IMR-90 (cell line): ENCODE data around the gene ZW10.

Source experiments
- BHLHE40 ChIP-seq: fragments of 150-350 bp; IDR thresholded peaks from 2 replicates; pipeline ENCODE4 v1.6.1; 2016; ENCODE audit warnings: mild to moderate bottlenecking, low read depth, low read length
- CEBPB ChIP-seq: IDR thresholded peaks from 2 replicates; pipeline ENCODE4 v1.6.1; 2012; ENCODE audit warnings: low read depth, low read length, improper control_type of control experiment
- CTCF ChIP-seq: conservative IDR thresholded peaks from 2 replicates; pipeline ENCODE4 v1.5.1; 2012; ENCODE audit warnings: mild to moderate bottlenecking, low read depth, low read length, improper control_type of control experiment
- MAFK ChIP-seq: IDR thresholded peaks from 2 replicates; pipeline ENCODE4 v1.6.1; 2012; ENCODE audit warnings: low read depth, low read length, improper control_type of control experiment
- MAZ ChIP-seq: IDR thresholded peaks from 2 replicates; pipeline ENCODE4 v1.6.1; 2012; ENCODE audit warnings: low read depth, mild to moderate bottlenecking, low read length, improper control_type of control experiment, moderate library complexity, borderline replicate concordance
- MXI1 ChIP-seq: IDR thresholded peaks from 2 replicates; pipeline ENCODE4 v1.6.1; 2012; ENCODE audit warnings: low read depth, mild to moderate bottlenecking, low read length, moderate library complexity, borderline replicate concordance
- POLR2A ChIP-seq: IDR thresholded peaks from 2 replicates; pipeline ENCODE4 v1.6.1; 2012; ENCODE audit warnings: mild to moderate bottlenecking, low read depth, low read length
- RAD21 ChIP-seq: IDR thresholded peaks from 2 replicates; pipeline ENCODE4 v1.6.1; 2012; ENCODE audit warnings: low read length, improper control_type of control experiment
- RCOR1 ChIP-seq: IDR thresholded peaks from 2 replicates; pipeline ENCODE4 v1.6.1; 2012; ENCODE audit warnings: mild to moderate bottlenecking, low read length, improper control_type of control experiment; ENCODE audit not compliant: insufficient replicate concordance
- RFX5 ChIP-seq: IDR thresholded peaks from 2 replicates; pipeline ENCODE4 v1.8.0; 2012; ENCODE audit warnings: low read depth, mild to moderate bottlenecking, low read length, moderate library complexity
- SMC3 ChIP-seq: fragments of 150-350 bp; IDR thresholded peaks from 2 replicates; pipeline ENCODE4 v1.6.1; 2016; ENCODE audit warnings: low read depth, mild to moderate bottlenecking, antibody characterized with exemption, low read length, moderate library complexity
- TF ChIP-seq, protein P1 (sequence below): fragments of 150-350 bp; IDR thresholded peaks from 2 replicates; pipeline ENCODE4 v1.6.1; 2016; ENCODE audit warnings: low read depth, mild to moderate bottlenecking, low read length, moderate library complexity, borderline replicate concordance

DNA sequence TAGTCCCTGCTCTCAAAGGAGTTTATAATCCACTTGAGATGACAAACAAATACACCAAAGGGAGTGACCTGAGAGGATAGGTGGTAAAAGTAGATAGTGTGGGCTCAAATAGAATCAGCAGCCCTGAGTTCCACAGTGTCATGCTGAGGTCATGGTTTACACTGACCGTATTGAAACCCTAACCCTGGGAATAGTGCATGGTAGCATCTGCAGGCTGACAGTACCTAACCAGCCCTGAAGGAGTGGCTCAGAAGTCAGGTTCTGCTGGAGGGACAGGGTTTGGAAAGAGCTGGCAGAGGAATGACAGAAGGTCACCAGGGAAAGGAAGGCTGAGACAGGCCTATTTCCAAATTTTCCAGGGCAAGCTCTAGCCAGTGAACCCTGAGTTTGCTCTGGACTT, 58.2 kb downstream of the ZW10 start:
- TF ChIP-seq POLR2A (no peak), MAFK (no peak), CTCF (no peak), MAZ (no peak), RAD21 (no peak), BHLHE40 (no peak), CEBPB (no peak), SMC3 (no peak), MXI1 (no peak), RFX5 (no peak), RCOR1 (no peak)
- TF ChIP-seq, protein P1, sequence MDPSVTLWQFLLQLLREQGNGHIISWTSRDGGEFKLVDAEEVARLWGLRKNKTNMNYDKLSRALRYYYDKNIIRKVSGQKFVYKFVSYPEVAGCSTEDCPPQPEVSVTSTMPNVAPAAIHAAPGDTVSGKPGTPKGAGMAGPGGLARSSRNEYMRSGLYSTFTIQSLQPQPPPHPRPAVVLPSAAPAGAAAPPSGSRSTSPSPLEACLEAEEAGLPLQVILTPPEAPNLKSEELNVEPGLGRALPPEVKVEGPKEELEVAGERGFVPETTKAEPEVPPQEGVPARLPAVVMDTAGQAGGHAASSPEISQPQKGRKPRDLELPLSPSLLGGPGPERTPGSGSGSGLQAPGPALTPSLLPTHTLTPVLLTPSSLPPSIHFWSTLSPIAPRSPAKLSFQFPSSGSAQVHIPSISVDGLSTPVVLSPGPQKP = no peak
